H1 (cell line): ENCODE measurements around the gene HOGA1. TPM values are rescaled to one million over a fixed set of nuclear protein-coding genes. Genes with fewer than 3 reads are reported as not detected.

ENCODE experiments used
- CTCF ChIA-PET: fragments of 300-600 bp; sonication (Branson Sonifier 250); formaldehyde crosslinking; loops from one replicate; lab custom pipeline; 2021; ENCODE audit not compliant: partially characterized antibody; lab: Charles Lee
- POLR2A ChIA-PET: fragments of 300-600 bp; sonication (Branson Sonifier 250); formaldehyde crosslinking; loops from one replicate; lab custom pipeline; 2021; ENCODE audit warnings: inconsistent platforms; ENCODE audit not compliant: partially characterized antibody; lab: Charles Lee
- DNase-seq, 2 experiments: peaks; one replicate each; pipeline versions ENCODE4 v3.0.0 to v3.0.0-alpha.2; 2010 to 2022; ENCODE audit warnings: low spot score in 2 of 2, low read depth in 1 of 2, mixed read lengths in 1 of 2
- FAIRE-seq: peaks from 2 replicates; lab custom pipeline; 2011; peaks lifted over from hg19 to GRCh38; lab: Jason Lieb, UNC
- H2AFZ ChIP-seq: 2 replicates; pipeline ENCODE4 v1.8.1; 2012; ENCODE audit warnings: low read length, inconsistent platforms
- H2AK5ac ChIP-seq: 2 replicates; pipeline ENCODE4 v1.6.1; 2013; ENCODE audit warnings: low read depth, low read length
- H2BK120ac ChIP-seq: replicated peaks from 2 replicates; pipeline ENCODE3; 2013; ENCODE audit warnings: low read depth, low read length, inconsistent platforms
- H2BK12ac ChIP-seq: 2 replicates; pipeline ENCODE4 v1.6.1; 2013; ENCODE audit warnings: low read depth, low read length
- H2BK15ac ChIP-seq: 2 replicates; pipeline ENCODE4 v1.6.1; 2013; ENCODE audit warnings: low read length
- H2BK20ac ChIP-seq: 2 replicates; pipeline ENCODE4 v1.6.1; 2013; ENCODE audit warnings: low read length
- H2BK5ac ChIP-seq: 2 replicates; pipeline ENCODE4 v1.6.1; 2013; ENCODE audit warnings: low read depth, low read length
- H3K14ac ChIP-seq: 2 replicates; pipeline ENCODE4 v1.6.1; 2013; ENCODE audit warnings: inconsistent platforms; ENCODE audit not compliant: insufficient read length
- H3K18ac ChIP-seq: 2 replicates; pipeline ENCODE4 v1.6.1; 2013; ENCODE audit warnings: low read length; ENCODE audit errors: extremely low read depth
- H3K23ac ChIP-seq: 2 replicates; pipeline ENCODE4 v1.6.1; 2013; ENCODE audit warnings: inconsistent platforms; ENCODE audit not compliant: insufficient read length
- H3K23me2 ChIP-seq: 2 replicates; pipeline ENCODE4 v1.6.1; 2013; ENCODE audit warnings: low read depth, low read length
- H3K27ac ChIP-seq: 2 replicates; pipeline ENCODE4 v1.6.1; 2011; ENCODE audit warnings: low read depth, low read length, inconsistent platforms
- H3K27me3 ChIP-seq, 4 experiments: replicated peaks in 1 of 4; 1 replicate in 1 of 4; 2 replicates in 3 of 4; pipeline versions ENCODE4 v1.6.1 to v1.8.1; 2011 to 2013; ENCODE audit warnings: low read length in 3 of 4, mild to moderate bottlenecking in 3 of 4, inconsistent platforms in 2 of 4, mixed read lengths in 2 of 4, moderate library complexity in 1 of 4; ENCODE audit not compliant: control insufficient read depth in 3 of 4, insufficient read depth in 3 of 4; ENCODE audit errors: extremely low read depth in 1 of 4
- H3K36me3 ChIP-seq, 4 experiments: 2 replicates each; pipeline versions ENCODE4 v1.6.1 to v1.8.1; 2011 to 2013; ENCODE audit warnings: mild to moderate bottlenecking in 4 of 4, low read length in 3 of 4, moderate library complexity in 2 of 4, control low read depth in 1 of 4, inconsistent platforms in 1 of 4; ENCODE audit not compliant: insufficient read depth in 4 of 4, control insufficient read depth in 2 of 4
- H3K4ac ChIP-seq: replicated peaks from 2 replicates; pipeline ENCODE3; 2013; ENCODE audit warnings: low read length, low read depth, mixed read lengths, inconsistent platforms; ENCODE audit not compliant: insufficient read length
- H3K4me1 ChIP-seq, 4 experiments: replicated peaks in 1 of 4; 1 replicate in 1 of 4; 2 replicates in 3 of 4; pipeline versions ENCODE4 v1.6.1 to v1.8.1; 2011 to 2013; ENCODE audit warnings: low read length in 3 of 4, inconsistent platforms in 2 of 4, mixed read lengths in 1 of 4; ENCODE audit not compliant: insufficient read depth in 4 of 4, control insufficient read depth in 3 of 4
- H3K4me2 ChIP-seq, 2 experiments: 2 replicates each; pipeline versions ENCODE4 v1.6.1 to v1.8.1; 2011 to 2013; ENCODE audit warnings: low read depth in 2 of 2, low read length in 2 of 2, control low read depth in 1 of 2, inconsistent platforms in 1 of 2, mild to moderate bottlenecking in 1 of 2; ENCODE audit not compliant: insufficient read depth in 1 of 2
- H3K4me3 ChIP-seq, 4 experiments: fragments of 200-600, 300-600 bp in 1 of 4; sonication (generic), shearing (Covaris generic), sonication (Bioruptor Twin) in 1 of 4; 2 replicates each; pipeline versions ENCODE4 v1.5.1 to v1.8.1; 2011 to 2016; ENCODE audit warnings: low read length in 4 of 4, low read depth in 3 of 4, control low read depth in 2 of 4, inconsistent platforms in 2 of 4, mild to moderate bottlenecking in 2 of 4, mixed read lengths in 1 of 4, moderate library complexity in 1 of 4; ENCODE audit not compliant: insufficient read depth in 2 of 4; ENCODE audit errors: extremely low read depth in 1 of 4
- H3K56ac ChIP-seq: replicated peaks from 2 replicates; pipeline ENCODE3; 2013; ENCODE audit warnings: low read depth, mild to moderate bottlenecking, mixed read lengths, low read length, inconsistent platforms; ENCODE audit not compliant: insufficient read length
- H3K79me1 ChIP-seq: 2 replicates; pipeline ENCODE4 v1.6.1; 2013; ENCODE audit warnings: low read depth, low read length, control low read depth
- H3K79me2 ChIP-seq, 2 experiments: 2 replicates each; pipeline versions ENCODE4 v1.6.1 to v1.8.1; 2012 to 2013; ENCODE audit warnings: low read length in 2 of 2, mild to moderate bottlenecking in 2 of 2, inconsistent platforms in 1 of 2; ENCODE audit not compliant: insufficient read depth in 2 of 2, control insufficient read depth in 1 of 2
- H3K9ac ChIP-seq, 4 experiments: replicated peaks in 1 of 4; 1 replicate in 1 of 4; 2 replicates in 3 of 4; pipeline versions ENCODE4 v1.6.1 to v1.8.1; 2011 to 2013; ENCODE audit warnings: low read depth in 3 of 4, low read length in 3 of 4, control low read depth in 2 of 4, mild to moderate bottlenecking in 2 of 4, moderate library complexity in 2 of 4, inconsistent platforms in 1 of 4; ENCODE audit errors: extremely low read depth in 1 of 4
- H3K9me3 ChIP-seq, 2 experiments: 2 replicates each; pipeline versions ENCODE4 v1.6.1 to v1.8.1; 2012 to 2013; ENCODE audit warnings: mild to moderate bottlenecking in 2 of 2, moderate library complexity in 2 of 2, control low read depth in 1 of 2, inconsistent platforms in 1 of 2, low read depth in 1 of 2, low read length in 1 of 2, mixed read lengths in 1 of 2; ENCODE audit not compliant: insufficient read depth in 2 of 2
- H4K20me1 ChIP-seq, 2 experiments: replicated peaks in 1 of 2; 2 replicates each; pipeline versions ENCODE3 to v1.8.1; 2011 to 2013; ENCODE audit warnings: inconsistent platforms in 2 of 2, low read length in 2 of 2, mild to moderate bottlenecking in 1 of 2; ENCODE audit not compliant: insufficient read depth in 2 of 2, control insufficient read depth in 1 of 2
- H4K5ac ChIP-seq: 2 replicates; pipeline ENCODE4 v1.6.1; 2013; ENCODE audit warnings: low read length, low read depth, mixed read lengths, inconsistent platforms; ENCODE audit not compliant: insufficient read length
- H4K8ac ChIP-seq: 2 replicates; pipeline ENCODE4 v1.8.0; 2013; ENCODE audit warnings: mild to moderate bottlenecking, moderate library complexity, low read length, inconsistent platforms; ENCODE audit not compliant: insufficient read depth; ENCODE audit errors: extremely low read depth
- H4K91ac ChIP-seq: replicated peaks from 2 replicates; pipeline ENCODE3; 2013; ENCODE audit warnings: low read length, mixed read lengths, inconsistent platforms; ENCODE audit not compliant: insufficient read length
- SRF ChIP-seq: IDR thresholded peaks from 2 replicates; pipeline ENCODE4 v1.6.1; 2011; ENCODE audit warnings: mild to moderate bottlenecking, low read depth, low read length, moderate library complexity
- WGBS, 2 experiments: shearing (Covaris generic) in 1 of 2; methylation state at CpG; one replicate each; pipeline versions ENCODE4 v1.1.6 to v1.1.7; 2013 to 2015; ENCODE audit warnings: low lambda C conversion rate in 2 of 2, mixed read lengths in 2 of 2, inconsistent platforms in 1 of 2, low coverage in 1 of 2, missing lambda C conversion rate in 1 of 2; ENCODE audit not compliant: insufficient replicate concordance in 2 of 2, insufficient coverage in 1 of 2, insufficient read length in 1 of 2; ENCODE audit errors: extremely low coverage in 1 of 2, missing lambda C conversion rate in 1 of 2; 5-methylcytosine and 5-hydroxymethylcytosine counted together
- polyA plus RNA-seq, 7 experiments: library from polyadenylated mRNA; depleted of rRNA in 3 of 7; stranded (reverse) in 5 of 7; unstranded in 2 of 7; fragments of >200 nt in 5 of 7; fragments of 200-250 nt in 2 of 7; gene quantifications; 1 replicate in 5 of 7; 2 replicates in 1 of 7; 4 replicates in 1 of 7; pipeline versions ENCODE4 v1.2.1 to v1.2.3, GENCODE V29; 2011 to 2013; ENCODE audit warnings: missing spikeins in 2 of 7, mixed read lengths in 2 of 7
- total RNA-seq: library from RNA; stranded (reverse); fragmentation: NEBNext Ultra II Directional; extraction: Animal tissue kit (Norgen Biotek cat#: 25700); gene quantifications from 2 replicates; pipeline ENCODE4 v1.2.1, GENCODE V29; 2021

HOGA1 gene
- total and polyA plus RNA-seq, 2 of the 8 experiments (the other 6 are each of a cell fraction or from before 2014, with no cell fraction given): 0.28 to 1.00 TPM

DNA sequence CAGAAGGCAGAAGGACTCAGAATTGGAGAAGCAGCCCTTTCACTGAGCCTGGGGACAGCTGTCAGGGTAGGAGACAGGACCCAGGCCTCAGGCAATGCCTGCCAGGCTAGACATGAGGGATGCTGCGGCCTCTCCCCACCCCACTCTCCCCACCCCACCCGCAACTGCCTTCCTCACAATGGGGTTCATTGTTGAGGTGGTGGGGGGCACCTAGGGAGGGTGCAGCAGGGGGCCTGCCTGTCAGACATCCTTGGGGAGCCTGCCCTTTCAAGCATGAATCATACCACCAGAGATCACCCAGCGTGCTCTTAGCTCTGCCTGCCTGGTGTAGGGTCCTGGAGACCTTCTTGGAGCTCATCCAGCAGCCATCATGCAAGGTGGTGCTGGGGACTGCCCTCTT lies 5.3 kb downstream of the HOGA1 start, which contains the start of gene C10orf62:
Gene C10orf62, plus strand, starts transcription at position 243 of the 400 bp plus-strand sequence. CDS start 177 bp downstream, outside the sequence.
- Histone ChIP-seq H3K27ac (no peak within 1 kb of the TSS), H3K36me3 (no peaks in the 10 kb centered on the region), H3K56ac (no peak within 1 kb of the TSS), H3K79me1 (no peaks in the 10 kb centered on the region), H4K91ac (no peak within 1 kb of the TSS), H3K9ac (no peak within 1 kb of the TSS), H4K8ac (no peak within 1 kb of the TSS), H3K4me3 (no peak within 1 kb of the TSS), H2BK12ac (no peak within 1 kb of the TSS), H3K79me2 (no peaks in the 10 kb centered on the region), H3K14ac (no peak within 1 kb of the TSS), H3K27me3 (no peaks in the 10 kb centered on the region), H2BK120ac (no peak within 1 kb of the TSS), H2BK15ac (no peak within 1 kb of the TSS), H3K23ac (no peak within 1 kb of the TSS), H2BK20ac (no peak within 1 kb of the TSS), H4K20me1 (no peaks in the 10 kb centered on the region), H2BK5ac (no peak within 1 kb of the TSS), H3K18ac (no peak within 1 kb of the TSS), H2AFZ (no peak within 1 kb of the TSS), H3K4me1 (no peaks in the 10 kb centered on the region), H3K4me2 (no peak within 1 kb of the TSS), H4K5ac (no peak within 1 kb of the TSS), H3K4ac (no peak within 1 kb of the TSS), H3K9me3 (no peaks in the 10 kb centered on the region), H2AK5ac (no peak within 1 kb of the TSS), H3K23me2 (peaks cover 1% of the 10 kb centered on the region; the same call in 1 of the 2 replicates)
- 92% methylated on average over 3 of the region's 3 CpGs; no CpG with 5 or more reads in 1 of the 2 experiments for WGBS, 2 experiments
- POLR2A ChIA-PET: no interaction called here
- DNase-seq (no peak), FAIRE-seq (no peak)
- CTCF ChIA-PET: interaction anchor here (1.2 to 3.4 kb wide), 8 partner anchors 9 to 50 kb away, joined by 3 to 20 read pairs (median 10); partner anchors contain the start of gene ANKRD2
- no peak for TF ChIP-seq SRF
